ENCODE measurements around the gene CCDC40.

GRCh38 chr17:80087346-80088265 is 51.2 kb downstream of the CCDC40 start:
- no peak for TF ChIP-seq EZH2 (IDR thresholded peaks at IDR 0.05; ENCODE audit: borderline replicate concordance, low read length)
- TF ChIP-seq, protein P1, sequence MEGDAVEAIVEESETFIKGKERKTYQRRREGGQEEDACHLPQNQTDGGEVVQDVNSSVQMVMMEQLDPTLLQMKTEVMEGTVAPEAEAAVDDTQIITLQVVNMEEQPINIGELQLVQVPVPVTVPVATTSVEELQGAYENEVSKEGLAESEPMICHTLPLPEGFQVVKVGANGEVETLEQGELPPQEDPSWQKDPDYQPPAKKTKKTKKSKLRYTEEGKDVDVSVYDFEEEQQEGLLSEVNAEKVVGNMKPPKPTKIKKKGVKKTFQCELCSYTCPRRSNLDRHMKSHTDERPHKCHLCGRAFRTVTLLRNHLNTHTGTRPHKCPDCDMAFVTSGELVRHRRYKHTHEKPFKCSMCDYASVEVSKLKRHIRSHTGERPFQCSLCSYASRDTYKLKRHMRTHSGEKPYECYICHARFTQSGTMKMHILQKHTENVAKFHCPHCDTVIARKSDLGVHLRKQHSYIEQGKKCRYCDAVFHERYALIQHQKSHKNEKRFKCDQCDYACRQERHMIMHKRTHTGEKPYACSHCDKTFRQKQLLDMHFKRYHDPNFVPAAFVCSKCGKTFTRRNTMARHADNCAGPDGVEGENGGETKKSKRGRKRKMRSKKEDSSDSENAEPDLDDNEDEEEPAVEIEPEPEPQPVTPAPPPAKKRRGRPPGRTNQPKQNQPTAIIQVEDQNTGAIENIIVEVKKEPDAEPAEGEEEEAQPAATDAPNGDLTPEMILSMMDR (conservative IDR thresholded peaks at IDR 0.05 in 1 of 2, IDR thresholded peaks at IDR 0.05 in 1 of 2; ENCODE audit: extremely low read depth in 1 of 2, insufficient read depth in 1 of 2, low read depth in 1 of 2, low read length in 2 of 2) = no peak
